Measurements from ENCODE around the gene DKK2. TPM values are rescaled to one million over a fixed set of nuclear protein-coding genes. Genes with fewer than 3 reads are reported as not detected.

The DKK2 gene
- total RNA-seq, 1 experiment from 2014 or later: 0.11 TPM

GRCh38 chr4:107046261-107046660, 10.1 kb upstream of the DKK2 start:
- no peak overlapping the region for H4K8ac ChIP-seq (replicated peaks; ENCODE audit: insufficient read length, low read depth, low read length)
- no peak overlapping the region for H2BK15ac ChIP-seq (ENCODE audit: low read depth, low read length)
- no peaks in the 10 kb centered on the region for H3K79me2 ChIP-seq (ENCODE audit: insufficient read depth, low read length)
- no peaks in the 10 kb centered on the region for H3K27me3 Mint-ChIP-seq (ENCODE audit: low read depth)
- peaks cover 19 to 20% of the 10 kb centered on the region in 2 experiments for H3K9me3 Mint-ChIP-seq
- H3K79me1 ChIP-seq (ENCODE audit: insufficient read depth, low read depth, low read length, poor library complexity, severe bottlenecking): no peaks in the 10 kb centered on the region
- no peak overlapping the region for H4K91ac ChIP-seq (ENCODE audit: insufficient read length, low read depth, low read length)
- no peak overlapping the region for H3K27ac Mint-ChIP-seq
- no peak overlapping the region for H3K4me3 Mint-ChIP-seq
- no peak for DNase-seq
- no peak overlapping the region for H3K4ac ChIP-seq (ENCODE audit: low read depth, low read length)
- no peaks in the 10 kb centered on the region for H3K23me2 ChIP-seq (ENCODE audit: insufficient read length, low read depth, low read length, poor library complexity, severe bottlenecking)
- no peak overlapping the region for H4K5ac ChIP-seq (ENCODE audit: insufficient read length, low read depth, low read length)
- no peak overlapping the region for H3K23ac ChIP-seq (ENCODE audit: insufficient read length, low read depth, low read length)
- H3K56ac ChIP-seq (ENCODE audit: insufficient read length, low read depth, low read length): no peak overlapping the region
- H3K27me3 ChIP-seq (ENCODE audit: insufficient read depth, low read length): no peaks in the 10 kb centered on the region
- no peak overlapping the region for H2BK5ac ChIP-seq (ENCODE audit: insufficient read length, low read length)
- no peak overlapping the region for H2BK120ac ChIP-seq (ENCODE audit: low read depth, low read length, poor library complexity, severe bottlenecking)
- peaks cover 0 to 20% (median 6%) of the 10 kb centered on the region in 3 experiments; a peak in 5 of 7 replicates for H3K36me3 Mint-ChIP-seq (ENCODE audit: insufficient read depth in 1 of 3, low read depth in 3 of 3)
- no peak overlapping the region for H3K4me2 ChIP-seq (ENCODE audit: insufficient read depth, insufficient read length, low read length)
- no peaks in the 10 kb centered on the region for H3K4me1 Mint-ChIP-seq
- H2AFZ ChIP-seq (ENCODE audit: low read length): no peak overlapping the region
- H3K18ac ChIP-seq (ENCODE audit: insufficient read length, low read depth, low read length): no peak overlapping the region
- H3K4me1 ChIP-seq (ENCODE audit: insufficient read depth, low read length): no peaks in the 10 kb centered on the region
- no peak overlapping the region for H2AK5ac ChIP-seq (ENCODE audit: insufficient read length, low read length)
- no peak overlapping the region for H2BK12ac ChIP-seq (ENCODE audit: insufficient read length, low read depth, low read length)
- TF ChIP-seq CTCF (conservative IDR thresholded peaks at IDR 0.05): no peak
- no peaks in the 10 kb centered on the region for H3K9me3 ChIP-seq (ENCODE audit: control insufficient read depth, low read depth, low read length)
- H3K9ac ChIP-seq (ENCODE audit: extremely low read depth, insufficient read length, low read length): no peak overlapping the region
- no peak overlapping the region for H3K27ac ChIP-seq (ENCODE audit: insufficient read length, low read depth, low read length)
- H3K14ac ChIP-seq (ENCODE audit: insufficient read depth, low read length): no peak overlapping the region
- no CpG with 5 or more reads among the region's 1 CpG for WGBS (ENCODE audit: extremely low coverage, insufficient read length, low lambda C conversion rate)
- no peaks in the 10 kb centered on the region for H4K20me1 ChIP-seq (ENCODE audit: control insufficient read depth, insufficient read depth, insufficient read length)
- H3T11ph ChIP-seq (ENCODE audit: low read length): no peak overlapping the region
- no peak overlapping the region for H2BK20ac ChIP-seq (ENCODE audit: low read depth, low read length, poor library complexity, severe bottlenecking)
